Endodermal cell (in vitro differentiated cells): Measurements from ENCODE around the gene WDTC1. TPM values are rescaled to one million over a fixed set of nuclear protein-coding genes. Genes with fewer than 3 reads are reported as not detected.

Experiments
- DNase-seq: peaks from one replicate; pipeline ENCODE4 v3.0.0-alpha.2; 2017
- H3K27ac ChIP-seq: 2 replicates; pipeline ENCODE4 v1.5.1; 2013; ENCODE audit warnings: mild to moderate bottlenecking, low read depth, low read length, moderate library complexity
- H3K27me3 ChIP-seq: 2 replicates; pipeline ENCODE4 v1.6.1; 2013; ENCODE audit warnings: mild to moderate bottlenecking, low read length, moderate library complexity; ENCODE audit not compliant: insufficient read depth, control insufficient read depth, poor library complexity, severe bottlenecking
- H3K36me3 ChIP-seq: 2 replicates; pipeline ENCODE4 v1.7.0; 2013; ENCODE audit warnings: mild to moderate bottlenecking, low read length, moderate library complexity; ENCODE audit not compliant: control insufficient read depth, insufficient read depth
- H3K4me1 ChIP-seq: one replicate; pipeline ENCODE4 v1.7.0; 2013; ENCODE audit warnings: low read length; ENCODE audit not compliant: control insufficient read depth, insufficient read depth
- H3K4me3 ChIP-seq: 2 replicates; pipeline ENCODE4 v1.5.1; 2013; ENCODE audit warnings: mild to moderate bottlenecking, low read length, moderate library complexity
- H3K9ac ChIP-seq: 2 replicates; pipeline ENCODE4 v1.6.1; 2013; ENCODE audit warnings: mild to moderate bottlenecking, low read length, moderate library complexity; ENCODE audit not compliant: poor library complexity, severe bottlenecking; ENCODE audit errors: extremely low read depth
- H3K9me3 ChIP-seq: 2 replicates; pipeline ENCODE4 v1.6.1; 2013; ENCODE audit warnings: mild to moderate bottlenecking, low read length, moderate library complexity; ENCODE audit not compliant: control insufficient read depth
- H3K27ac Mint-ChIP-seq: 2 replicates; pipeline ENCODE4 v1.8.0; 2020; ENCODE audit warnings: mixed read lengths
- H3K27me3 Mint-ChIP-seq: 2 replicates; pipeline ENCODE4 v1.8.0; 2021; ENCODE audit warnings: mild to moderate bottlenecking, mixed read lengths; ENCODE audit not compliant: insufficient read depth
- H3K36me3 Mint-ChIP-seq: 2 replicates; pipeline ENCODE4 v1.8.0; 2020; ENCODE audit warnings: low read depth, mixed read lengths
- H3K4me1 Mint-ChIP-seq: 2 replicates; pipeline ENCODE4 v1.8.0; 2020; ENCODE audit warnings: mixed read lengths
- H3K4me3 Mint-ChIP-seq: 2 replicates; pipeline ENCODE4 v1.8.0; 2020; ENCODE audit warnings: mild to moderate bottlenecking, moderate library complexity, mixed read lengths
- H3K9me3 Mint-ChIP-seq: 2 replicates; pipeline ENCODE4 v1.8.0; 2020; ENCODE audit warnings: mild to moderate bottlenecking, mixed read lengths
- WGBS, 2 experiments: methylation state at CpG; one replicate each; pipeline versions ENCODE4 v1.1.5 to v1.1.7; 2013; ENCODE audit warnings: missing lambda C conversion rate in 2 of 2, mixed read lengths in 1 of 2; ENCODE audit not compliant: insufficient coverage in 1 of 2, insufficient read length in 1 of 2; 5-methylcytosine and 5-hydroxymethylcytosine counted together
- total RNA-seq, 2 donors: library from RNA; stranded (reverse); fragmentation: NEBNext Ultra II Directional in 1 of 2; extraction: Animal tissue kit (Norgen Biotek cat#: 25700) in 1 of 2; gene quantifications; 2 replicates in 1 of 2; 3 replicates in 1 of 2; pipeline ENCODE4 v1.2.1, GENCODE V29; 2021
- TF ChIP-seq, protein P1 (sequence below): fragments of 200-600 bp; sonication (generic); conservative IDR thresholded peaks from 2 replicates; pipeline ENCODE4 v1.5.0; 2021; ENCODE audit warnings: antibody characterized with exemption, mild to moderate bottlenecking

The WDTC1 gene
- total RNA-seq, 2 donors from 2014 or later = 34.7 to 41.9 TPM

DNA sequence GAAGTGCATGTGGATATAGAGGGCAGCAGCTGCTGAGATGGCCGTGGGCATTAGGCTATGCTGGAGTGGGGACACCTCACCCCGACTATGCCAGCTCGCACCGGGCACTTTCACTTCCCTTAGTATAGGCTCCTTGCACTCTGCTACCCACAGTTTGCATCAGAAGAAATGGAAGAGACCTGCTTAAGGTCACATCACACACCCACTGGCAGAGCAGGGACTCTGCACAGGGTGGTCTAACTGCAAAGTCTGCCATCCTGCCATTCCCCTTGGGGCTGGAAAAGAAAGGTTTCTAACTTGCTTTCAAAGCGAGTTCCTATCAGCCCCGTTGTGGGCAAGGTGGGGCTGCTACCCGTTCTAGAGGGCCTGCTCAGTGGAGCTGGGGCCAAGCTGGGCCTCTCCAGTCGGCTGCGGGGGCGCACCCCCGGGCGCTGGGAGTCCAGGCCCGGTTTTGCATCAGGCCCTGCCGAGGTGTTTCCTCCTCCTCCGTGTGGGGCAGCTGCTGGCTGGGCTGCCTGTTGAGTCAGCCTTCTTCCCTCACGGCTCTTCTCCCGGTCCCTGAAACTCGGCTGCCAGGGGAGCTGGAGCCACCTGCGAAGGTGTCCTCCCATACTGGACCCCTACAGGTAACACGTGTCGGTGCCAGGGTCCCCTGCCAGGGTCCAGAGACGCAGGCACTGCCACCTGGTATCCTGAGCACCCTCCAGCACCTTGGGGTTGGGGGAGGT is 107.3 kb downstream of the WDTC1 start, which contains the start of gene SYTL1:
Gene SYTL1 (plus strand): TSS at position 498 of the 728 bp plus-strand sequence. CDS start 3,313 bp downstream, outside the sequence.
- H3K4me3 Mint-ChIP-seq = peak within 1 kb of the TSS; percentile 43
- DNase-seq = peak; percentile 88
- no peak within 1 kb of the TSS for H3K27ac ChIP-seq

DNA sequence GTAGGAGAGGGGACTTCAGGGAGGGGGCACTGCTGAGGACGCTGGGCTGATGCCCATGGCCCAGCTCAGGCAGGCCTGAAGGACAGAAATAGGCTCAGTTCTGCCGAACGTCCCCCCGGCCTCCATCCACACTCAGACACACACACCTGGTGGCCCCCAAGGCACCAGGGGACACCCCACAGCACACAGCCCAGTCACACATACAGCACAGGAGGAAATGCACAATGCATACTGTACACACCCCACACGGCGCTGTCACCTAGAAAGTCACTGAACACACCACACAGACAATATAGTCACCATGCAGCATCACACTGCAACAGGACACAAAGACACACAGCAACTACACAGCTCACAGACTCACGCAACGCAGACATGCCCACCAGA is 108.0 kb downstream of the WDTC1 start:
- H3K36me3 ChIP-seq = no peaks in the 10 kb centered on the region
- no peak overlapping the region for H3K27ac ChIP-seq
- H3K27me3 Mint-ChIP-seq = no peaks in the 10 kb centered on the region
- H3K9ac ChIP-seq = no peak overlapping the region
- TF ChIP-seq, protein P1, sequence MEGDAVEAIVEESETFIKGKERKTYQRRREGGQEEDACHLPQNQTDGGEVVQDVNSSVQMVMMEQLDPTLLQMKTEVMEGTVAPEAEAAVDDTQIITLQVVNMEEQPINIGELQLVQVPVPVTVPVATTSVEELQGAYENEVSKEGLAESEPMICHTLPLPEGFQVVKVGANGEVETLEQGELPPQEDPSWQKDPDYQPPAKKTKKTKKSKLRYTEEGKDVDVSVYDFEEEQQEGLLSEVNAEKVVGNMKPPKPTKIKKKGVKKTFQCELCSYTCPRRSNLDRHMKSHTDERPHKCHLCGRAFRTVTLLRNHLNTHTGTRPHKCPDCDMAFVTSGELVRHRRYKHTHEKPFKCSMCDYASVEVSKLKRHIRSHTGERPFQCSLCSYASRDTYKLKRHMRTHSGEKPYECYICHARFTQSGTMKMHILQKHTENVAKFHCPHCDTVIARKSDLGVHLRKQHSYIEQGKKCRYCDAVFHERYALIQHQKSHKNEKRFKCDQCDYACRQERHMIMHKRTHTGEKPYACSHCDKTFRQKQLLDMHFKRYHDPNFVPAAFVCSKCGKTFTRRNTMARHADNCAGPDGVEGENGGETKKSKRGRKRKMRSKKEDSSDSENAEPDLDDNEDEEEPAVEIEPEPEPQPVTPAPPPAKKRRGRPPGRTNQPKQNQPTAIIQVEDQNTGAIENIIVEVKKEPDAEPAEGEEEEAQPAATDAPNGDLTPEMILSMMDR = no peak
- no peak overlapping the region for H3K4me3 ChIP-seq
- H3K36me3 Mint-ChIP-seq = peaks cover 4% of the 10 kb centered on the region
- no peaks in the 10 kb centered on the region for H3K27me3 ChIP-seq
- no peaks in the 10 kb centered on the region for H3K4me1 ChIP-seq
- DNase-seq = peak; percentile 58
- H3K9me3 ChIP-seq = no peaks in the 10 kb centered on the region
- peak overlapping the region; percentile 43 for H3K4me3 Mint-ChIP-seq
- peaks cover 27% of the 10 kb centered on the region for H3K4me1 Mint-ChIP-seq
- H3K9me3 Mint-ChIP-seq = no peaks in the 10 kb centered on the region
- no peak overlapping the region for H3K27ac Mint-ChIP-seq
- WGBS, 2 experiments = 85% methylated on average over 8 of the region's 8 CpGs; no CpG with 5 or more reads in 1 of the 2 experiments

More for the DNA sequence above, 107.3 kb downstream of the WDTC1 start, which contains the start of gene SYTL1:
- H3K4me1 Mint-ChIP-seq = peaks cover 27% of the 10 kb centered on the region
- H3K27me3 Mint-ChIP-seq = no peaks in the 10 kb centered on the region
- H3K9me3 Mint-ChIP-seq = no peaks in the 10 kb centered on the region
- H3K9ac ChIP-seq = no peak within 1 kb of the TSS
- no peaks in the 10 kb centered on the region for H3K9me3 ChIP-seq
- no peaks in the 10 kb centered on the region for H3K27me3 ChIP-seq
- no peaks in the 10 kb centered on the region for H3K4me1 ChIP-seq
- H3K4me3 ChIP-seq = peak within 1 kb of the TSS; percentile 51
- H3K27ac Mint-ChIP-seq = peak within 1 kb of the TSS; percentile 76
- H3K36me3 ChIP-seq = no peaks in the 10 kb centered on the region
- WGBS, 2 experiments = 35 to 47% methylated on average over 11 to 22 of the region's 22 CpGs
- TF ChIP-seq, protein P1 = no peak
- H3K36me3 Mint-ChIP-seq = peaks cover 5% of the 10 kb centered on the region

DNA sequence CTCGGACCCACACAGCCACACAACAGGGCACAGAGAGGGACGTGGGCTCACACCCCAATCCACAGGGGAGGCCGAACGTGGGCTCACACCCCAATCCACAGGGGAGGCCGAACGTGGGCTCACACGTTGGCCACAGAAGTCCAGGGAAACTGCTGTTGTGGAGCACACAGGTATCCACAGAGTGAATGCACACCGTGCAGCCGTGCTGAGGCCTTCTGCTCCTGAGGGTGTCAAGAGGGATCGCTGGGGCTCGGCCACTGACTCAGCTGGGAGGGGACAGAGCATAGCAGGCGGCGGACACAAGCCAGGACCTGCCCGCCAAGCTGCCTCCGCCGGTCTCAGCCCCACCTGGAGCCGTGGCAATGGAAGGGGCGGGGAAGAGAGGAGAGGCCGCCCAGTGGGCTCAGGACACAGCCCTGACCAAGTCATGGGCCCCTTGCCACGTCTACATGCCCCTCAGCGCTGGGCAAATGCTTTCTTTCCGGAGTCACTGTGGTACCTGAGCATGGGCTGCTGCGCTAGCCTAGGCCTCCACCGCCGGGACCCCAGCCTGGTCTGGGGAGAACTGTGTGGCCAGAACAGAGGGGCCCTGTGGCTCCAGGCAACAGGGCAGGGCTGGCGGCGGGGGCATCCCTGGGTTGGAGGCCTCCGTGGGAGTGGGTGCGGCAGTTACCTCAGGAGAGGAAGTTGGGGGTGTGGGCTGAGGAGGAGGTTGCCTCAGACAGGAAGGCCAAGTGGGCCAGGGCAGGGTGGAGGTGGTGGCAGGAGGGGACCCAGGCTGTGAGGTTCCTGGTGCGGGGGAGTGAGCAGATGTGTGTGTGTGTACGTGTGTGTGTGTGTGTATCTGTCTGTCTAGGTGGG is 108.6 kb downstream of the WDTC1 start:
- peak; percentile 79 for DNase-seq
- Mint-ChIP-seq H3K4me1 (peaks cover 27% of the 10 kb centered on the region), H3K27ac (no peak overlapping the region), H3K36me3 (peaks cover 4% of the 10 kb centered on the region), H3K4me3 (no peak overlapping the region), H3K27me3 (no peaks in the 10 kb centered on the region), H3K9me3 (no peaks in the 10 kb centered on the region)
- no peaks in the 10 kb centered on the region for H3K9me3 ChIP-seq
- H3K36me3 ChIP-seq = no peaks in the 10 kb centered on the region
- TF ChIP-seq, protein P1 = no peak
- H3K4me1 ChIP-seq = no peaks in the 10 kb centered on the region
- no peak overlapping the region for H3K4me3 ChIP-seq
- no peak overlapping the region for H3K27ac ChIP-seq
- H3K9ac ChIP-seq = no peak overlapping the region
- WGBS, 2 experiments = 79% methylated on average over 6 to 31 of the region's 31 CpGs
- H3K27me3 ChIP-seq = no peaks in the 10 kb centered on the region
